BE2C (cell line): Measurements from ENCODE around the gene LRRIQ4. TPM values are rescaled to one million over a fixed set of nuclear protein-coding genes. Genes with fewer than 3 reads are reported as not detected.
A peak's percentile ranks its signal among the peaks of the same experiment; 100 is the strongest.

Experiments
- DNase-seq: peaks from one replicate; pipeline ENCODE4 v3.0.0-alpha.2; 2020
- H3K27me3 ChIP-seq: fragments of 250-450 bp; sonication (Bioruptor Pico); 2 replicates; pipeline ENCODE4 v1.5.1; 2020; ENCODE audit warnings: mild to moderate bottlenecking
- H3K36me3 ChIP-seq: fragments of 250-450 bp; sonication (Bioruptor Pico); 2 replicates; pipeline ENCODE4 v1.5.1; 2020; ENCODE audit warnings: mild to moderate bottlenecking
- H3K4me1 ChIP-seq: fragments of 250-450 bp; sonication (Bioruptor Pico); 2 replicates; pipeline ENCODE4 v1.5.1; 2020
- H3K4me3 ChIP-seq: 2 replicates; pipeline ENCODE4 v1.5.1; 2011; ENCODE audit warnings: low read depth, low read length
- H3K9me3 ChIP-seq: fragments of 250-450 bp; sonication (Bioruptor Pico); 2 replicates; pipeline ENCODE4 v1.5.1; 2020
- polyA plus RNA-seq: library from polyadenylated mRNA; unstranded; fragments of >200 nt; gene quantifications from one replicate; pipeline ENCODE4 v1.2.1, GENCODE V29; 2012; ENCODE audit warnings: low read depth, missing spikeins; ENCODE audit not compliant: insufficient read length, insufficient read depth
- TF ChIP-seq, protein P1 (sequence below): IDR thresholded peaks from 2 replicates; pipeline ENCODE4 v1.5.1; 2012; ENCODE audit warnings: mild to moderate bottlenecking, low read depth, low read length

The LRRIQ4 gene
- not detected for polyA plus RNA-seq

DNA sequence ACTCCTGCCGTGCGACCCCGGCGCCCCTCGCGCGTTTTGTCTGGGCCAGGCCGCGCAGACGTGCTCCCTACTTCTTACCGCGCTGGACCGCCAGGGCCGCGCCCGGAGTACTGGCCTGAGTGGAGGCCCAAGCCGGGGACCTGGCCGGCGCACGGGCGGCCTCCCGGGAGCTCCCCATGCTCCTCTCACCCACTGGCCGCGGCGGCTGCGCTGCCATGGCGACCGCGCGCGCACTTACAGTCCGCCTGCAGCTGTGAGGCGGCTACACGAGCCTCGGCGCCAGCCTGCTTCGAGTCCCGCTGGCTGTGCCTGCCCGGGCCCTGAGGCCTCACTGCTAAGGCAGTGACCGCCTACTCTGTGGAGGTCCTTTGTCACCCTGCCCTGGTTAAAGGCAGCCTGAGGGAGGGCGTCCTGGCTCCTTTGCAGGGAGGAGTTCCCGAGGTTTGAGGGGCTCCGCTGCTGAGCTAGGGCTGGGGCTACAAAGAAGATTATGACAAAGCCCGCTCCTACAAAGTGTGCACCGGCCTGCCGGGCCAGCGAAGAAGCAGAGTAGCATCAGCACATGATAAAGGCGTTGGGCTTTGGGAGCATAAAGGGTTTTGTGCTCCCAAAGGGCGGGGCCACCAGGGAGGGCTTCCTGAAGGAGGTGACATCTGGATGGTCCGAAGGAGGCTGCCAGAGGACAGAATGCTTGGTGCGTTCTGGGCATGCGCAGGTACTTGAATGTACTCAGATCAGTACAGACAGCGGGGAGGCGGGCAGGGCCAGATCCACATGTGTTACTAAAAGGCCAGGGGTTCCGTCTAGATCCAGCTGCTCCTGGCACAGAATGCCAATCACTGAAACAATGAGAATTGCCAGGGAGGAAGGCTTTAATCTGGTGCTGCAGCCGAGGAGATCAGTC is at the start of gene LRRIQ4, which contains the start of gene LRRC34:
Gene LRRIQ4 (plus strand): TSS at position 539 of the 904 bp plus-strand sequence. CDS start 9,052 bp downstream, outside the sequence.
Gene LRRC34 (minus strand): TSS at position 573 of the 904 bp plus-strand sequence. CDS start 356 bp downstream, at position 217.
- peak; percentile 93 for DNase-seq
- Histone ChIP-seq H3K9me3 (no peaks in the 10 kb centered on the region), H3K4me3 (peak within 1 kb of the TSS; percentile 94), H3K4me1 (no peaks in the 10 kb centered on the region), H3K27me3 (no peaks in the 10 kb centered on the region), H3K36me3 (no peaks in the 10 kb centered on the region)
- TF ChIP-seq, protein P1, sequence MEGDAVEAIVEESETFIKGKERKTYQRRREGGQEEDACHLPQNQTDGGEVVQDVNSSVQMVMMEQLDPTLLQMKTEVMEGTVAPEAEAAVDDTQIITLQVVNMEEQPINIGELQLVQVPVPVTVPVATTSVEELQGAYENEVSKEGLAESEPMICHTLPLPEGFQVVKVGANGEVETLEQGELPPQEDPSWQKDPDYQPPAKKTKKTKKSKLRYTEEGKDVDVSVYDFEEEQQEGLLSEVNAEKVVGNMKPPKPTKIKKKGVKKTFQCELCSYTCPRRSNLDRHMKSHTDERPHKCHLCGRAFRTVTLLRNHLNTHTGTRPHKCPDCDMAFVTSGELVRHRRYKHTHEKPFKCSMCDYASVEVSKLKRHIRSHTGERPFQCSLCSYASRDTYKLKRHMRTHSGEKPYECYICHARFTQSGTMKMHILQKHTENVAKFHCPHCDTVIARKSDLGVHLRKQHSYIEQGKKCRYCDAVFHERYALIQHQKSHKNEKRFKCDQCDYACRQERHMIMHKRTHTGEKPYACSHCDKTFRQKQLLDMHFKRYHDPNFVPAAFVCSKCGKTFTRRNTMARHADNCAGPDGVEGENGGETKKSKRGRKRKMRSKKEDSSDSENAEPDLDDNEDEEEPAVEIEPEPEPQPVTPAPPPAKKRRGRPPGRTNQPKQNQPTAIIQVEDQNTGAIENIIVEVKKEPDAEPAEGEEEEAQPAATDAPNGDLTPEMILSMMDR, result no peak

DNA sequence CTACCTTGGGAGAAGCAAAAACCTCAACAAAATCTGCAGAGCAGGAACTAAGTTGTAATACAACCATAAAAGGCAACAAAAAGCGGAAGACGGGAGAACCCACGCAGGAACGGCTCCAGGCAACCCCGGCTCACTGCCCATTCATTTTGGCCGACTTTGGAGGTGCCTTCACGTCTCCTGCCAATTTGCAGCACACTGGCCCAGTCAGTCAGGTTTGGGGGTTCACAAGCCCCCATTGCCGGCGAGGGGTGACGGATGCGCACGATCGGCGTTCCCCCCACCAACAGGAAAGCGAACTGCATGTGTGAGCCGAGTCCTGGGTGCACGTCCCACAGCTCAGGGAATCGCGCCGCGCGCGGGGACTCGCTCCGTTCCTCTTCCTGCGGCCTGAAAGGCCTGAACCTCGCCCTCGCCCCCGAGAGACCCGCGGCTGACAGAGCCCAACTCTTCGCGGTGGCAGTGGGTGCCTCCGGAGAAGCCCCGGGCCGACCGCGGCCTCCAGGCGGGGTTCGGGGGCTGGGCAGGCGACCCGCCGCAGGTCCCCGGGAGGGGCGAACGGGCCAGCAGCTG is 48.3 kb upstream of the LRRIQ4 start:
- Histone ChIP-seq H3K27me3 (no peaks in the 10 kb centered on the region), H3K36me3 (no peaks in the 10 kb centered on the region), H3K9me3 (no peaks in the 10 kb centered on the region), H3K4me3 (peak overlapping the region; percentile 79), H3K4me1 (no peaks in the 10 kb centered on the region)
- TF ChIP-seq, protein P1, result no peak
- DNase-seq, result peak; percentile 40

DNA sequence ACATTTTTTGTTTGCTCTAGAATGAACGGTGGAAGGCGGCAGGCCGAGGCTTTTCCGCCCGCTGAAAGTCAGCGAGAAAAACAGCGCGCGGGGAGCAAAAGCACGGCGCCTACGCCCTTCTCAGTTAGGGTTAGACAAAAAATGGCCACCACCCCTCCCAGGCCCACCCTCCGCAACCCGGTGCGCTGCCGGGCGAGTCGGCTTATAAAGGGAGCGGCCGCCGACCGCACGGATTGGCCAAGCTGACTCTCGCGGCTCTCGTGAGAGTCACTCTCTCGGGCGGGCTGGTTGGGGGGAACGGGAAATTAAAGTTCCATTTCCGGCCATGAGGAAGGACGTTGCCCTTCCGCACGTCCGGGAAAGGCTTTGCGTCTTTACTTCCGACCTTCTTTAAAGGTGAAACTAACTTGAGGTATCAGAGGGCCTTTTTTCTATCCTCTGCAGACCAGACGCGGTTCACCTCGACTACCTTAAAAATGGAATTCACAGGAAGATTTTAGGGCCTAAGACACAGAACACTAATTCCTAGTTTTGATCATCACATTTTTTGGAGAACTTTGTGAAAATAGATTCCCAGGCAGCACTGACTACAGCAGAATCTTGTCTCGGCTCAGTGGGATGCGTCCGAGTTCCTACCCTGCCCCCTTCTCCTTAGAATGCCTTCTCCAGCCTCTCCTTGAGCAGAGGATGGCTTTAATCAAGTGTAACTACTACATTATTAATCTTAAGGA is 47.6 kb upstream of the LRRIQ4 start, which contains the start of gene TERC:
Gene TERC (minus strand): TSS at position 179 of the 731 bp plus-strand sequence.
- Histone ChIP-seq H3K4me1 (no peaks in the 10 kb centered on the region), H3K4me3 (peak within 1 kb of the TSS; percentile 79), H3K36me3 (no peaks in the 10 kb centered on the region), H3K9me3 (no peaks in the 10 kb centered on the region), H3K27me3 (no peaks in the 10 kb centered on the region)
- TF ChIP-seq, protein P1, result no peak
- DNase-seq, result peak; percentile 95

DNA sequence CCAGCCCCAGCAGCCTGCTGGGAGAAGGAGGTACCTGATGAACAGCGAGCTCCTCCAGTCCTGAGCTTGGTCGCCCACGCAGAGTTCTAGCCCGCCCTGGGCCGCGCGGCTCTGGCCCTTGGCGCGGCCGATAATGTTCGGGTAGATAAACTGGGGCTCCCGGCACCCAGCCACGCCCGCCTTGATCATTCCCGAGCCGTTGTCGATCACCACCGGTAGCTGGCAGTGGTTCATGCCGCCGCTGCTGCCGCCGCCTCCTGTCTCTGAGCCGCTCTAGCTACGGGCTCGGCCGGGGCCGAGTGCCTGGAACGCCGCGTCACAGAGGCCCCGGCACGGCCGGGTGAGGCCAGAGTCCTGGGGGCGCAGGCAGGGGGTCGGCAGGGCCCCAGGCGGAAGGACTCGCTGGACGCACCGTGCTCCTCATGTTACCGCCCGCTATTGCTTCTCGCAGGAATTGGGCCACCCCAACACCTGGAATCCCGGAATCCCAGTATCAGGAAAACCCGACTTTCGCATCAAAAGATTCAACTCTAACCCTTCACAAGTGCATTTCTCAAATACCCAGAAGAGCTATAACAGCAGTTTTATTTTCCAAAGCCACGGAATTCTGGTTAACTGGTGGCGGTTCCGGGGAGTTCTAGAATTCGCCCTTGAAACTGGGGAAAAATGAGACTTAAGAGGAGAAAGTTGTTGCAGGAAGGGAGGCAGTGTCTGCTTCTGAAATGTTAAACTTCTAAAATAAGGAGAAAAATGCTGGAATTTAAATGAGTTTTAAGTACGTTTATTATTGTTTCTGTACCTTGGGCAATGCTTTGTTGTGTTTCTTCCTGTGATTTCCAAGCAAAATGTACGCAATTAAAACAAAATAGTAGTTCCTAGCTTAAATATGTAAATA is 43.1 kb upstream of the LRRIQ4 start, which contains the start of gene ACTRT3:
Gene ACTRT3 (minus strand): TSS at position 275 of the 895 bp plus-strand sequence. CDS start 41 bp downstream, at position 234.
- TF ChIP-seq, protein P1, result no peak
- H3K9me3 ChIP-seq, result no peaks in the 10 kb centered on the region
- H3K4me3 ChIP-seq, result peak within 1 kb of the TSS; percentile 54
- H3K36me3 ChIP-seq, result peaks cover under 1% of the 10 kb centered on the region; the same call in 1 of the 2 replicates
- no peaks in the 10 kb centered on the region for H3K4me1 ChIP-seq
- H3K27me3 ChIP-seq, result no peaks in the 10 kb centered on the region
- peak; percentile 86 for DNase-seq
